ENCODE data around the gene PLXND1. TPM values are rescaled to one million over a fixed set of nuclear protein-coding genes. Genes with fewer than 3 reads are reported as not detected.
A peak's percentile ranks its signal among the peaks of the same experiment; 100 is the strongest.

PLXND1 gene
- total RNA-seq, 1 experiment from 2014 or later, result 47.3 TPM

DNA sequence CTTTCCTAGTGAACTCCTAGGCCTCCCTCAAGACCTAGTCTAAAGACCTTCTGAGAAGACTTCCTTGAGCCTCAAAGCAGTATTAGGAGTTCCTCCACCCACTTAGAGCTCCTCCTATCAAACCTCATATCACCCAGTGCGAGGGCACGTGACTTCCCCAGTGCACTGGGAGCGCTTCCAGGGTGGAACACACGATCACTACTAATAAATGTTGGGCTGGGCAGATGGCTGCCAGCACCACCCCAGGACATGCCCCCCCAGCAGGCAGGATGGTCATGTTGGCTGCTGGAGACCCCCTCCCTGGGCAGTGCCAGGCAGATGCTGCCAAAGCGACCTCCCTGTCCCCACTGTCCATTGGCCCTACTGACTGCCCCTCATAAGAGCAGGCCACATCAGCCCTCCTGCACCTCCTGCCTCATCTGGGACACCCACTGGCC is 8.5 kb upstream of the PLXND1 start:
- Histone ChIP-seq H3K36me3 (ENCODE audit: control insufficient read depth in 1 of 2, insufficient read depth in 2 of 2, low read length in 2 of 2) (no peaks in the 10 kb centered on the region), H3K9me2 (ENCODE audit: insufficient read depth) (no peaks in the 10 kb centered on the region), H2AFZ (ENCODE audit: low read depth, low read length, poor library complexity, severe bottlenecking) (no peak overlapping the region), H3K4me1 (ENCODE audit: control insufficient read depth in 1 of 2, insufficient read depth in 2 of 2, low read length in 2 of 2) (peaks cover 3 to 27% of the 10 kb centered on the region in 2 experiments; a peak in 2 of 4 replicates), H3K9ac (ENCODE audit: low read length) (no peak overlapping the region), H4K20me1 (ENCODE audit: insufficient read depth) (no peaks in the 10 kb centered on the region), H3K4me3 (replicated peaks in 1 of 2; ENCODE audit: low read depth in 1 of 2, low read length in 2 of 2) (no peak overlapping the region), H3K27me3 (ENCODE audit: insufficient read depth, low read length) (no peaks in the 10 kb centered on the region), H3K79me2 (ENCODE audit: insufficient read depth, low read length) (no peaks in the 10 kb centered on the region), H3K27ac (ENCODE audit: low read depth, low read length) (no peak overlapping the region), H3K4me2 (ENCODE audit: low read length) (no peak overlapping the region), H3K9me3 (ENCODE audit: control insufficient read depth in 1 of 2, insufficient read depth in 1 of 2, low read depth in 1 of 2, low read length in 2 of 2) (no peaks in the 10 kb centered on the region)
- CTCF ChIA-PET, result no interaction called here
- POLR2A ChIA-PET, result no interaction called here
- RAD21 ChIA-PET (ENCODE audit: low non-redundant PET in 1 of 2, low total read pairs in 2 of 2, uncharacterized antibody in 2 of 2, unreplicated experiment in 2 of 2), result no interaction called here
- ATAC-seq, result peak; percentile 37
- TF ChIP-seq RAD21 (IDR thresholded peaks at IDR 0.05; ENCODE audit: low read depth) (no peak), SIN3A (IDR thresholded peaks at IDR 0.05; ENCODE audit: low read depth) (no peak), EZH2 (IDR thresholded peaks at IDR 0.05) (no peak), FOSL1 (IDR thresholded peaks at IDR 0.05; ENCODE audit: low read depth) (no peak), ZNF274 (IDR thresholded peaks at IDR 0.05; ENCODE audit: low read depth, low read length) (no peak), EGR1 (IDR thresholded peaks at IDR 0.05; ENCODE audit: low read depth) (no peak), EZH2phosphoT487 (IDR thresholded peaks at IDR 0.05; ENCODE audit: borderline replicate concordance) (no peak), TCF7L2 (IDR thresholded peaks at IDR 0.05; ENCODE audit: borderline replicate concordance, extremely low read depth, insufficient read depth, insufficient read length) (no peak), ZFX (IDR thresholded peaks at IDR 0.05) (no peak), SP1 (IDR thresholded peaks at IDR 0.05; ENCODE audit: low read depth) (no peak), REST (IDR thresholded peaks at IDR 0.05; ENCODE audit: low read depth) (no peak), ELF1 (IDR thresholded peaks at IDR 0.05; ENCODE audit: borderline replicate concordance, low read depth) (no peak), SRF (IDR thresholded peaks at IDR 0.05; ENCODE audit: low read depth) (no peak), JUND (IDR thresholded peaks at IDR 0.05) (no peak)
- TF ChIP-seq, protein P1, sequence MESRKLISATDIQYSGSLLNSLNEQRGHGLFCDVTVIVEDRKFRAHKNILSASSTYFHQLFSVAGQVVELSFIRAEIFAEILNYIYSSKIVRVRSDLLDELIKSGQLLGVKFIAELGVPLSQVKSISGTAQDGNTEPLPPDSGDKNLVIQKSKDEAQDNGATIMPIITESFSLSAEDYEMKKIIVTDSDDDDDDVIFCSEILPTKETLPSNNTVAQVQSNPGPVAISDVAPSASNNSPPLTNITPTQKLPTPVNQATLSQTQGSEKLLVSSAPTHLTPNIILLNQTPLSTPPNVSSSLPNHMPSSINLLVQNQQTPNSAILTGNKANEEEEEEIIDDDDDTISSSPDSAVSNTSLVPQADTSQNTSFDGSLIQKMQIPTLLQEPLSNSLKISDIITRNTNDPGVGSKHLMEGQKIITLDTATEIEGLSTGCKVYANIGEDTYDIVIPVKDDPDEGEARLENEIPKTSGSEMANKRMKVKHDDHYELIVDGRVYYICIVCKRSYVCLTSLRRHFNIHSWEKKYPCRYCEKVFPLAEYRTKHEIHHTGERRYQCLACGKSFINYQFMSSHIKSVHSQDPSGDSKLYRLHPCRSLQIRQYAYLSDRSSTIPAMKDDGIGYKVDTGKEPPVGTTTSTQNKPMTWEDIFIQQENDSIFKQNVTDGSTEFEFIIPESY (IDR thresholded peaks at IDR 0.05; ENCODE audit: extremely low read depth, insufficient replicate concordance, low read length), result no peak
- no peak for DNase-seq (ENCODE audit: low read depth, low spot score)
- BruUV-seq (replicated peaks), result no TSS peak
- intact Hi-C loops (cut with micrococcal nuclease), result no loop called here

Measured in HCT116 (cell line).